Retina (tissue), 1 donor: ENCODE measurements around the gene UFSP2.

Experiments
- DNase-seq: peaks from one replicate; pipeline ENCODE4 v3.0.0-alpha.2; 2016

Gene UFSP2, protein sequence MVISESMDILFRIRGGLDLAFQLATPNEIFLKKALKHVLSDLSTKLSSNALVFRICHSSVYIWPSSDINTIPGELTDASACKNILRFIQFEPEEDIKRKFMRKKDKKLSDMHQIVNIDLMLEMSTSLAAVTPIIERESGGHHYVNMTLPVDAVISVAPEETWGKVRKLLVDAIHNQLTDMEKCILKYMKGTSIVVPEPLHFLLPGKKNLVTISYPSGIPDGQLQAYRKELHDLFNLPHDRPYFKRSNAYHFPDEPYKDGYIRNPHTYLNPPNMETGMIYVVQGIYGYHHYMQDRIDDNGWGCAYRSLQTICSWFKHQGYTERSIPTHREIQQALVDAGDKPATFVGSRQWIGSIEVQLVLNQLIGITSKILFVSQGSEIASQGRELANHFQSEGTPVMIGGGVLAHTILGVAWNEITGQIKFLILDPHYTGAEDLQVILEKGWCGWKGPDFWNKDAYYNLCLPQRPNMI

DNA sequence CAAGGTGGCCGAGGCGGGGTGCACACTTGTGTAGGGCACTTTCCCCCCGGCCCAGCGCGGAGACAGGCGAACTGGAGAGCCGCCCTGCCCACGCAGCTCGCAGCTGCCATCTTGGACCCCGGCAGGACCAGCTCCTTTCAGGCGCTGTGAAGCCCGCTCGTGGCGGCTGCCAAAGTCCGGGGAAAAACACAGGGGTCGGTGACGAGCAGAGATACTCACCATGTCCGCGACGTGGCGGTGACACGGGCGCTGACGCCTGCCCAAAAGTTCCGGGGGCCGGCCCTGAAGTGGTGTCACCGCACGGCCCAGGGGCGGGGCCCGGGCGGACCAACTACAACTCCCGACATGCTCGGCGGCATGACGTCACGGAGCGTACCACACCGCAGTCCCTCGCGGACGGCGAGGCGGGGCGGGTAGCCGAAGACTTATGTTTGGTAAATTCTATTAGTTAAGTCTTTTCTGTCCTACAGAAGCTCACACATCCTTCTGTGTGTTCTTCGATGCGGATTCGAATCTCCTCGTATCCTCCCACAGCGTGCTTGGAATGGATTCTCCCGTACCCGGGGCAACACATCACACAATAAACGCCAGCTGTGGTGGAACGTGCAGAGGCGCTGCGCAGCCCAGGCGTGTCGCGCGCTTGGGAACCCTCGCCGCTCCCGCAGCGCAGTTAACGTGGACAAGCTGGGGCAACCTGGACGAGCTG is at the start of gene UFSP2:
UFSP2 (minus strand) TSS at position 318 of the 706 bp plus-strand sequence; CDS start at position 222, 96 bp downstream.
- DNase-seq = peak; percentile 100

DNA sequence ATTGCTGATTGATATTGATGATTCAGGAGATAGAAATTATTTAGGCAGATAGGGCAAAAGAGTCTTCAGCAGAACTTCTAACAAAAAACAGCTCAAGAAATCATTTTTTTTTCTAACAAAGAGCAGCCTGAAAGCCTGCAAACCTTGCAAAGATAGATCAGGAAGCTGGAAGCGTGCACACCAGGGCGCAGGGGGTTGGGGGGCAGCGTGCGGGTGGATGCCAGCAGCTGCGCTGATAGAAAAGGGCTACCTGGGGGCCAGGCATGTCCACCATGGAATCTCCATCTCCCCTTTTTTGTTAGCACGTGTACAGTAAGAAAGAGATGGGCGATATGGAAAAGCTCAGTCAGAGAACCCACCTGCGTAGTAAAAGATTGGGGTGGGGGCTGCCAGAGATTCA is 47.5 kb upstream of the UFSP2 start:
- DNase-seq = no peak

DNA sequence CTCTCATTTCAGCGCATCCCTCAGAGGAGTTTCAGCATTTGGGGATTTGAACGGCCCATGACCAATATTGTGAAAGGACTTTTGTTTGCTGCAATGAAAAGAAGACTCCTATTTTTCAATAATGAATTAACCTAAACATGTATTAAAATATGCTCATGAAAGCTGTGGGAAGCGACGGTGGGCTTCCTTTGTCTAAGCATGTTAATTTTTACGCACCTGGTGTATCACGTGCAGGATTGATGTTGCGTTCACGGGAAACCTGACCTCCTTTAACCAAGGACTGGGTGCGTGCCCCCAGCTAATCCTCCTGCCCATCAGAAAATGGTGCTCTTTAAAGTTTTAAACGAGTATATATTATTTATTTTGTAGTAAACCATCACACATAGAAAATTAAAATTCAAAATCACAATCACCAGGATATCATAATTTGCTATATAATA is 46.4 kb upstream of the UFSP2 start:
- no peak for DNase-seq

DNA sequence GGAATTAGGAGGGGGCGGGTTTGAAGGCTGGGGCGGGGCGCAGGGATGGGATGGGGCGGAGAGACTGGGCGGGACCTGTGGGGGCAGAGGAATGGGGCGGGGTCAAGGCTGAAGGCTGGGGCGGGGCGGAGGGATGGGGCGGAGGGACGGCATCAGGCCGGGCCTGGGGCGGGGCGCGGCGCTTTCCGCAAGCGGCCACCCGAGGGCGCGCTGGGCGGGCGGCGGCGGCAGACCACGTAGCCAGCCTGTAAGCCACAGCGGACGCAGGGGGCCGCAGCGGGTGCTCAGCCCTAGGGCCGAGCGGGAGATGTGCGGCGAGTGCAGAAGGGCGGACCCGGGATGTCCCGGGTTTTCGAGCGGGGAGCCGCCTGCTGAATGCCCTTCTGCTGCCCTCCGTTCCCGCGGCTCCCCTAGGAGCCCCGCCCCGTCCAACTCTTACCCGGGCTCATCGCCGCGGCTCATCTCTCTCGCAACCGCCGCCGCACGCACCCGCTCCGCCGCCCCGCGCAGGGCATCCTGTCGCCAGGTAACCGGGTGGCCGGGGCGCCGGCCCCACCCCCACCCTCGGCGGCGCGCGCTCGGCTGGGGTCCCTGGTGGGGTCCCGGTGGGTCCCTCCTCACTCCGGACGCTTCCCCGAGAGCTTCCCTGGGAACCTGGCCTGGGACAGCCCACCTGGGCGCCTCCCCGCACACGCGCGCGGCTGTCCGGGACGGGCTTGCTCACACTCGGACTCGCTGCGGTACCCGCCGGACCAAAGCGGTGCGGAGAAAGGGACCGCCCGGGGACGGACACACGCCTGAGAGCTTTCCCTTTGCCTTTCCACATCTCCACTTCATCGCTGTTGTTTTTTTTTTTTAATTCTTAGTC is 45.7 kb upstream of the UFSP2 start, which contains the start of gene CCDC110:
CCDC110 (minus strand) TSS at position 499 of the 868 bp plus-strand sequence; CDS start at position 449, 50 bp downstream.
- peak; percentile 93 for DNase-seq

DNA sequence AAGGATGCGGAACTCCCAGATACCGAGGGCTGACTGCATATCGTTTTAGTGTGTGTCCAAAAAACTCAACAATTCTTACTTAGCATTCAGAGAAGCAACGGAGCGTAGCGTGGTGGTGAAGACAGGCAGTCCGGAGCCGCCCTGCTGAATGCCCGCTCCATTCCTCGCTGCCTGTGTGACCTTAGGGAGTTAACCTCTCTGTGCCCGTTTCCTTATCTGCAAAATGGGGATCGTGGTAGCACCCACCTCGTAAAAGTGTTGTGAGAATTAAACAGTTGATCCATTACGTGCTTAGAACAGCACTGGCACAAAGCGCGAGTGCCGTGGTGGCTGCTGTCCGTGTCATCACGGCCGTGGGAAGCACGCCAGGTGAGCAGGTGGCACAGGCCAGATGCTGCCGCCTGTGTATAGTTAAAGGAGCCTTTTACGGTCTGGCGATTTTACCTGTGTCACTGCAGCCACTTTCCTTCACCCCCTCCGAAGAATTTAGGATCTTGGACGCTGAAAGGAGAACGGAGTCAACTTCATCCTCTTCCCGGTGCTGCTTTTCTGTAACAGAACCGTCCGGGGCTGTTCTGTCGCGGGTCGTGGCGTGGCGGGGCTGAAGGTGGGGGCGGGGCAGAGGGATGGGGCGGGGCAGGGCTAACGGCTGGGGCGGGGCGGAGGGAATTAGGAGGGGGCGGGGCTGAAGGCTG is 44.9 kb upstream of the UFSP2 start:
- peak; percentile 78 for DNase-seq

DNA sequence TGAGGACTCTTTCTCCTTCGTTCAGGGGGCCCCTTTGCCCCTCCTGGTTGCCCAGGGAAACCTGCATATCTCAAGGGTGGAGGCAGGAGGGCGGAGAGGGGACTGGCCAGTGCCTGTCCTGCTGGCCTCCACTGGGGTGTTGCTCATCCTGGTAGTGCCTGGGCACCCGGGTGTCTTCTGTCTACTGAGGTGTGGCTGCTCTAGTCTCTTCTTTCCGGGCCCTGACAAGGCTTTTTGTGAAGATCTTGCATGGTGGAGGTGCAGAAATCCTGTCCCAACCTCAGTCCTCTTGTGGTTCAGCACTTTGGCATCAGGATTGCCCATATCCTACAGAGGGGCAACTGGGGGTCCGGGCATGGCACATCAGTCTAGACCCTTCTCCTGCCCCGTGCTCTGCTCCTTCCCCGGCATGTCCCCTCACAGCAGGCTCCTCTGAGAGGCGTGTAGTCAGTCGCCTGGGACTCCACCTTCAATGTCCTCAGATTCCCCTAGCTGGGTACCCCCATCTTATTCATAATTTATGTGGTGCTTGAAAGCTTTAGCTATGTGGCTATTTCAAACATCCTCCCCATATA is 43.9 kb upstream of the UFSP2 start:
- peak; percentile 27 for DNase-seq

DNA sequence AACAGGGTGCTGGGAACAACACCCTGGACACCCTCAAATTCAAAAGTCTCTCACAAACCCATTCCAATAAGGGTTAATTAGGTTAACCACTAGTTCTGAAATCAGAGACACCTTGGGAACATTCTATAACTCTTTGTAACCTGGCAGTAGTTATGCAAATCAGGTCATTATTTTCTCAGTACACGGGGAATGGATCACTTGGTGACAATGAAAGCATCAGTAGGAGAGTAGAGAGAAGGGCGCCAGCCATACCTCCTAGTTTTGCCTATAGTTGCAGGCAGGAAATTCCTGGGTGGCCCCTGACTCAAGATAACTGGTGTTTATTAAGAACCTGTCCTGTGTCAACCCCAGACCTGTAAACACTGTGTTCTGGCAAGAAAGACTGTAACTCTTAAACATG is 43.2 kb upstream of the UFSP2 start:
- no peak for DNase-seq

DNA sequence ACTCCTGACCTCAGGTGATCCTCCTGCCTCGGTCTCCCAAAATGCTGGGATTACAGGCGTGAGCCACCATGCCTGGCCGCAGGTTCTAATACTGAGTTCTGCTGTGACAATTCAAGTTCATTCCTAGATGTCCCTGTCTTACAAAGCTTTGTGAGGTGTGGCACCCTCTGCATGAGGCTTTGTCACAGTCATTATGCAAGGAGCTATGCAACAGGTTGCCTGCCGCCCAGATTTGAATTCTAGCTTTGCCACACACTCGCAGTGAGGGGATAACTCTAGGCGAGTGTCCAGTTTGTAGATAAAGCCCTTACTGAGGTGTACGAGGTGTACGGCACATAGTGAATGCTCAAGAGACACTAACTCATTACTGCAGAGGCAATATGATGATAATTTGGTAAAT is 42.2 kb upstream of the UFSP2 start:
- DNase-seq = no peak

DNA sequence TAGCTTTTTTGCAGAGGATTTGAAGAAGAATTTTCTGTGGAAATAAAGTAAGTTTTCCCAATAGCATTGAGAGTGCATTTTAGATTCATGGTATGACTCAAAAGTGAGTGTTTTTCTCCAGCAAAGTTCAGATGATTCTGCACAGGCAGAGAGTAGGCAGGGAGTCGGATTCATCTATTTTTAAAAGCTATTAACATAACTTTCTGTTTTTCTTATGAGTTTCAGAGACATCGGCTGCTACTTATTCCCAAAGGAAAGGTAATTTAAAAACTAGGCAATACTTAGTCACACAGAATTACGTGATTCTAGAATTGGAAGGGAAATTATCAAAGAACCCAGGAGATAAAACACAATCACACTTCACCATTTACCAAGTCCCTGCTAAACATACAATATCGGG is 41.3 kb upstream of the UFSP2 start:
- no peak for DNase-seq

DNA sequence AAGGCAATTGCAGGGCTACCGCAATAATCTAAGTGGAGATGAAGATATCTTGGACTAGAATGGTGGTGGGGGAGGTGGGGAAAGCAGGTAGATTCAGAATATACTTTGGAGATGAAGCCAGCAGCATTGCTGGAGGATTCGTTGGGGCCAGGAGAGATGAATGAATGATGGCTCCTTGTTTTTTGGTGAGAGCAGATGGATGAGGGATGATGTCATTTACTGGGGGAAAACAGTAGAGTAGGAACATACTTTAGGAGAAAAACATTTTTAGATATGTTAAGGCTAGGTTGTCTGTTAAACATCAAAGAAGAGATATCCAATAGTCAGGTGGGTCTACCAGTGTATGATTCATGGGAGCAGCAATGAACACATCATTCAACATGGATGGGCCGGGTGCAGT is 39.9 kb upstream of the UFSP2 start:
- DNase-seq = no peak

DNA sequence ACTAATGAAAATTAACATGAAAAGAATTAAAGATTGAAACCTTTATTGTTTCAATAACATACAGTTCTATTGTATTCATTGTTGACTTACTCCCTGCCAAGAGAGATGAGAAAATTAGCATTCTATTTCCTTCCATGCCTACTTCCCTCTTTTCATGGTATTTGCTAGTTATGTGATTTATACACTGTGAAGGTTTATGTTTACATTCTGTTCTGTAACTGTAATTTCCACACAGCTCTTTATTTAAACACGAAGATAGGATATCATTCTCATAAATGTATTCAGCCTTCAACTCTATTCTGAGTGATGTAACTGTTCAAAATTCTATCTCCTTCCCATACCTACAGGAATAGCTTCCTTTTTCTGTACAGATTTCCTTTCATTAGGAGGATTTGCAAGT is 39.1 kb upstream of the UFSP2 start:
- no peak for DNase-seq

DNA sequence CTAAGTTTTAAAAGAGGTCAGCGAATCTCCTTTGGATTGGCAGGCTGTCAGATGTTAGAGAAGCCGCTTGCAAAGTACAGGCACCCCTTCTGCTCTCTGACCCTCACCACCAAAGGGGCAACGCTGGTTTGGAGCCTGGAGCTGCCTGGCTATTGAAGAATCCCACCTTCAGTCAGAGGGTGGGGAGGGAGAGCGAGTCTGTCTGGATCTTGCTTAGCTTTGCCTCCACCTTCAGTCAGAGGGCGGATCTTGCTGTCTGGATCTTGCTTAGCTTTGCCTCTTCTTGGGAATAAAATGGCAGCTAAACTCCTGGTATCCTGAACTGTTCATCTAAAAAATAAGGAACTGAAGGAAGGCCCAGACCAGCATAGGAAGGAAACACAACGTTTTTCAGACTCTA is 38.4 kb upstream of the UFSP2 start:
- no peak for DNase-seq

DNA sequence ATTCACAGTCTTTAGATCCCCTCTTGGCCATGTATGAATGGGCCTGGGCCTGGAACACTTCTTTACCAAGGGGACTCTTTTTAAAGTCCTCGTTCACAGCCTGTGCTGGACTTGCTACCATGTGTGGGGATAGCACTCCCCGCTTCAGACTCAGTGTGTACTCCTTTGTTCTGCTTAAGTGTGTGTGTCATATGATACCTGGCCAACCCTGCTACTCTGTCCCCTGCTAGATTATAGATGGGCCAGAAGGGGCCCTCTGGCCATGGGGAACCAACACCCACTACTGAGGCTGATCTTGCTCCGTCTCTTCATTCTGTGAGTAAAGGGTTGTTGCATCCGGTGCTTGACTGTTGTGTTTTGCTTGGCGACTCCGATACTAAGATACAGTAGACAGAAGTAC is 37.8 kb upstream of the UFSP2 start:
- DNase-seq = no peak

DNA sequence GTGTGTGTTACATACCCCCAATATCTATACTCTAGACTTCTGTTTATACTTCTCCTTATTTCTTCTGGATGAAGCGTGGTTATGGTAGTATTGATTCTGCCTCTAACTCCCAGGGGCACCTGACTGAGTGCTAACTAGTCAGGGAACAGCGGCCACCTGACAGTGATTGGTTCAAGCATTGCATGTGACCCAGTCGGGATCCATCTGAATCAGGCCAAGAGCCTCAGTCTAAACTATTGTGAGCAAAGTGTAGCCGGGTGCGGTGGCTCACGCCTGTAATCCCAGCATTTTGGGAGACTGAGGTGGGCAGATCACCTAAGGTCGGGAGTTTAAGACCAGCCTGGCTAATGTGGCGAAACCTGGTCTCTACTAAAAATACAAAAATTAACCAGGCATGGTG is 35.8 kb upstream of the UFSP2 start:
- no peak for DNase-seq

DNA sequence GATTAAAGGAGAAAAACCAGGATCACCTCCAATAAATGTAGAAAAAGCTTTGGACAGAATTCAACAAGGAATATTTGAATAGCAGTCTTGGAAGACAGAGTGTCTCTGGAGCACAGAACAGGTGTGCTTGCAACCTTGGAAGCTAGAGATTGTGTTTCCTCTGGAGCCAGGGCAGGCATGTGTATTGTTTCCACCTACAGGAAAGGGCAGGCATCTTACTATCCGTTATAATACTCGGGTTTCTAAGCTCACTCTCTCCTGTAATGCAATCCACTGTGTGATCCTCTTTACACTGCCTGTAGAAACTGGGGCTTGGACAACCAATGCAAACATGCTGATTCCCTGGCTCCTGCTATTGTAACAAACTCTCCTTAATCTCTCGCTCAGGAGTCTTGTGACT is 31.4 kb upstream of the UFSP2 start:
- no peak for DNase-seq

DNA sequence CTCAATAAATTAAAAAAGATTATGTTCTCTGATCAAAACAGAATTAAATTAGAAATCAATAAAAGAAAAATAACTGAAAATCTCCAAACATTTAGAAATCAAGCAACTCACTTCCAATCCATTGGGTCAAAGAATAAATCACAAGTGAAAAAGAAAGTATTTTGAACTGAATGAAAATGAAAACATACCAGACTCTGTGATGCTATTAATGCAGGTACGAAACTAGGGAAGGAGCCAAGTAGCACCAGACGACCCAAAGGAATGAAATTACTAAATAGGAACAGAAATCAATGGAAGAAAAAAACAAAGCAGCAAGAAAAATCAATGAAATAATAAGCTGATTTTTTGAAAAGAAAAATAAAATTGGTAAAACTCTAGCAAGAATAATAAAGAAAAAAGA is 30.4 kb upstream of the UFSP2 start:
- no peak for DNase-seq

DNA sequence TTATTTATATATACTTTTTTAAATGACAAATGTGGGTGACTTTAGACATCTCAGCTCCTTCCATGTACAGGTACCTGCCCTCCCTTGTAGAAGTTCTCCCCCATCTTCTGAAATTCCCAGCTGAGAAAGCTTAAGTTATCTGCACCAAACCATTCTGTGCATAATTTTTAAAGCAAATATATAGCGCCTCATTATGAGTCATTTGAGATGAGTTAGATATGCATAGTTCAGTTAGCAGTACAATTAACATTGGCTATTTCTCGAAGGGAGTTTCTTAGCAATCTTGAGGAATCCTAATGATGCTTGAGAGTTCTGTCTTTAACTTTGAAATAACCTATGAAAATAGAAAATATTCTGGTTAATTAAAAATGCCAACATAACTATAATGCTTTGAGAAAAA is 19.4 kb upstream of the UFSP2 start:
- DNase-seq = no peak

DNA sequence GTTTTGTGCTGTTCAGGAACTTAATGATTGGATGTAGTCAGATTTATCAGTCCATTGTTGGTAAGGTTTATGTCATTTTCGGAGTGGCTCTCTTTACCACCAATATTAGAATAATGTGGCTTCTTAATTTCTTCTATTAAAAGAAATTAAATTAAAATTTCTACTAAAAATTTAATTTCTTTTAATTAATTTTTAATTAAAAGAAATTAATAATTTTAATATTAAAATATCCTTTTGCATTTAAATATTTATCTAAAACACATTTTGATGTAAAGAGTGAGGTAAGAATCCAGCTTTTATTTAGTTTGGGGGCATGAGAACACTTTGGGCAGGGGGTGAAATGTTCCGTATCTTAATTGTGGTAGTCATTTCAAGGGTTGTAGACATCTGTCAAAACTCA is 15.7 kb upstream of the UFSP2 start:
- no peak for DNase-seq

DNA sequence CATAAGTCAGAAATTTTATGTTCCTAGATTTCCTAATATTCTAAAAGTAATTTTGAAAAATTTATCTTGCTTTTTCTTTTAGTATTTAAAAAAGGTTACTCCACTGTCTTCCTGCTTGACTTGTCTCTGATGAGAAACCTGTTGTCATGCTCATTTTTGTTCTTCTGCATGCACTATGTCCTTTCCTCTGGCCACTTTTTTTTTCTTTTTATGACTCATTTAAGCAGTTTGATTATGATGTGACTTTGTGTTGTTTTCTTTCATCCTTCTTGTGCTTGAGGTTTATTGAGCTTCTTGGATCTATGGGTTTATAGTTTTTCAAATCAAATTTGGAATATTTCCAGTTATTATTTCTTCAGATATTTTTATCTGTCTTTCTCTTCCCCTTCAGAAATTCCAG is 12.0 kb upstream of the UFSP2 start:
- DNase-seq = no peak

DNA sequence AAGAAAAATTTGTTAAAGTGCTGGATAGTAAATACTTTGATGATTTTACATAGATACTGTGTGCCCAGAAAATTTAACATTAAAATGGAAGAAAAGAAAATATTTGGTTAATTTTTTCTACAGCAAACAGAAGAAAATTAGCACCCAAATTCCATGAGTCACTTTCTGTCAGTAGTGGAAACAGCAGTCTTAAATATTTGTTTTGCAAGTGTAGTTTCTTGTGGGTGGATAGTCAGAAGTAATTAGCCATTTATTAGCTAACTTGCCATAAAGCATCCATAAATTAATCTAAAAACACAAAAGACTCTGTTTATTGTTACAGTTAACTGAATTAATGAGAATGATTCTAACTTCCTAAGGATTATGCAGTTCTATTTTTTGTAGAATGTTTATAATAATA is 9.7 kb upstream of the UFSP2 start:
- DNase-seq = no peak

DNA sequence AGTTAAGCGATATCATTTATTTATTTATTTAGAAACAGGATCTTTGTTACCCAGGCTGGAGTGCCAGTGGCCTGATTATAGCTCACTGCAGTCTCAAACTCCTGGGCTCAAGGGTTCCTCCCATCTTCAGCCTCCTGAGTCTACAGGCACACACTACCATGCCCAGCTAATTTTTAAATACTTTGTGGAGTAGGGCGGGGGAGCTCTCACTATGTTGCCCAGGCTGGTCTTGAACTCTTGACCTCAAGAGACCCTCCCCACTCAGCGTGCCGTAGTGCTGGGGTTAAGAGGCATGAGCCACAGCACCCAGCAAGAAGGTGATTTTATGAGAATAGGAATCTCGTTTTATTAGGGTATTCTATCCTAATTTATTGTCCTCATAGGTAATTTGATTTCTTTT is 3.9 kb upstream of the UFSP2 start:
- no peak for DNase-seq
